C4-2B (cell line): ENCODE results near the gene APOL2.

Experiments
- CTCF ChIP-seq: fragments of 450-650 bp; conservative IDR thresholded peaks from 2 replicates; pipeline ENCODE4 v1.5.1; 2017; ENCODE audit warnings: mild to moderate bottlenecking
- ZFX ChIP-seq: fragments of 450-650 bp; IDR thresholded peaks from 2 replicates; pipeline ENCODE4 v1.6.1; 2017

DNA sequence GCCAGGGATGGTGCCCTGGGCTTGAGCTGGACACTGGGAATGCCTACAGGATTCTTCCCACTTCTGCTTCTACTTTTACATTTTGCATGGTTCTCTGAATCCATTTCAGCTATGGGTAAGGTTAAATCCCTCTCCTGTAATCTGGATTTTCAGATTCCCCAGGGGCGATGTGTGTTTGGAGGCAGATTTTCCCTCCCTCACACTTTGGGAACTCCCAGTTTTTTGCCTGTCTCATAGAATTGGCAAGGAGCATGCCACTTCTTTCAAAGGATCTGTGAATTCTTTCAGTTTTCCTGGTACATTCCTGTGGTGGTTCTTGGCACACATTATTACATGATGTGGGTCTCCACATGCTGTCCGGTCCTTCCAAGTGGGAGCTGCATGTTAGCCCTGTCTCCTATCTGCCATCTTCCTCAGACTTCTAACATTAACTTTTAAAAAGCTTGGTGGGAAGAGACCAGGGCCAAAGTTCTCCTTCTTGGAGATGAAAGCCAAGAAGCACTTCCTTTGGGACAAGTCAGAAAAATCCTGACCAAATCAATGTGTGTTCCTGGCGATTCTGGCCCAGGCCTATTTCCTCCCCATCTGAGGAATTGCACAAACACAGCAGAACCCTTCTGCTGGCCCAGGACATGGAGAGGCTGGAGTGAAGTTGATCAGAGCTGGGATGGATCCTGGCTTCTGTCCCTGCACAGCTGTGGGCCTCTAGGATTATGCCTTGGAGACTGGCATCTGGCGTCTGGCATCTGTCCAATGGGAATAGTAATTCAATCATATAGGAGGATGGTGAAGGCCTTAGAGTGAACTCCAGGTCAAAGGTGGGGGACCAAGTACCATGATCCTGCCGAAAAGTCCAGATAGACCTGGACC is 5.4 kb upstream of the APOL2 start:
- TF ChIP-seq CTCF = no peak
- no peak for TF ChIP-seq ZFX
